Activated naive CD4-positive, alpha-beta T cell treated with anti-CD3 and anti-CD28 coated beads, Interleukin-2, amount 50 U/mL, for 24 hours (primary cell): ENCODE measurements around the gene MTA3.
"Not testable (repeated sequence)": the region's sequence is repeated elsewhere in the genome, so short reads cannot be mapped to it uniquely, and the experiment has no call there.

Experiments used
- H3K27ac Mint-ChIP-seq: one replicate; pipeline ENCODE4 v1.8.0; 2021; ENCODE audit warnings: mild to moderate bottlenecking, mixed read lengths
- H3K27me3 Mint-ChIP-seq: one replicate; pipeline ENCODE4 v1.8.0; 2021; ENCODE audit warnings: mixed read lengths
- H3K36me3 Mint-ChIP-seq: one replicate; pipeline ENCODE4 v1.8.0; 2021; ENCODE audit warnings: mixed read lengths
- H3K4me1 Mint-ChIP-seq: one replicate; pipeline ENCODE4 v1.8.0; 2021; ENCODE audit warnings: mixed read lengths
- H3K4me3 Mint-ChIP-seq: one replicate; pipeline ENCODE4 v1.8.0; 2021; ENCODE audit warnings: mild to moderate bottlenecking, mixed read lengths
- H3K9me3 Mint-ChIP-seq: one replicate; pipeline ENCODE4 v1.8.0; 2021; ENCODE audit warnings: mixed read lengths

The MTA3 gene

GRCh38 chr2:42714686-42715085 is 146.3 kb downstream of the MTA3 start:
- Mint-ChIP-seq H3K27ac (no peak overlapping the region), H3K4me1 (no peaks in the 10 kb centered on the region), H3K9me3 (no peaks in the 10 kb centered on the region), H3K36me3 (peaks cover 5% of the 10 kb centered on the region), H3K27me3 (no peaks in the 10 kb centered on the region), H3K4me3 (no peak overlapping the region)

- Mint-ChIP-seq H3K4me1 (no peaks in the 10 kb centered on the region), H3K36me3 (peaks cover 14% of the 10 kb centered on the region), H3K27me3 (no peaks in the 10 kb centered on the region), H3K9me3 (no peaks in the 10 kb centered on the region), H3K27ac (no peak overlapping the region), H3K4me3 (no peak overlapping the region)
These were observed 153.5 kb downstream of the MTA3 start for GRCh38 chr2:42721898-42722297.

DNA sequence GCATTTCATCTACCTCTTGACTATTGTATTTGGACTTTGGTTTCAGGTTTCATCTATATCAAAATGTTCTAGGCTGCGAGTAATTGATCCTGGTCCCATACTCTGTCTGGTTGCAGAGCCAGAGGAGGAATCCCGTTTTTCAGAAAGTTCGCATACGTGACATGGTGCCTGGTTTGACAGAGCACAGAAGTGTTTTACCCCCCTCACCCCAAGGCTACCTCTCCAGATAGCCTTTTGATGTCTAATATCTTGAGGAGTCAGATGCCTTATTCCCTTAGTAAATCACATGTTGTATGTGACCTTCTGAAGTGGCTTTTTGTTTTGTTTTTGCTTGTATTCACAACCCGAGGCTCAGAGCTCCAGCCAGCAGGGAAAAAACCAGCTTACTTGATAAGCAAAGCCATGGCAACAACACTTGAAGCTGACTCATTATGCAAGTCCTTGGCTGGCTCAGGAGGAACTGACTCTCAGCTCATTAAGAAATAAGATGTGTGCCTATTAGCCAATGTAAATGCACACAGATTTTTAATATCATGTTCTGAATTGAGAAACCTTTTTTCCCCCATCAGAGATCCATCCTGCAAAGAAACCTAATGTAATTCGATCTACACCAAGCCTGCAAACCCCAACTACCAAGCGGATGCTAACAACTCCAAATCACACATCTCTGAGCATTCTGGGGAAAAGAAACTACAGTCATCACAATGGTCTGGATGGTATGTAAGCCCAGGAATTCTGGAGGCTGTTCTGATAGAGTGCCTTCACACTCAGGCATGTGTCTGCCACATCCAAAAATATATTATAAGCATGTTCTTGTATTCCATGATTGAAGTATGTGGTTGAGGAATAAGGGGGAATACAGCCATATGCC is 154.1 kb downstream of the MTA3 start:
- Mint-ChIP-seq H3K4me3 (no peak overlapping the region), H3K9me3 (no peaks in the 10 kb centered on the region), H3K4me1 (no peaks in the 10 kb centered on the region), H3K36me3 (peaks cover 19% of the 10 kb centered on the region), H3K27me3 (no peaks in the 10 kb centered on the region), H3K27ac (no peak overlapping the region)

GRCh38 chr2:42723465-42723864 is 155.0 kb downstream of the MTA3 start:
- Mint-ChIP-seq H3K27me3 (no peaks in the 10 kb centered on the region), H3K4me1 (no peaks in the 10 kb centered on the region), H3K36me3 (peaks cover 26% of the 10 kb centered on the region), H3K9me3 (no peaks in the 10 kb centered on the region), H3K4me3 (no peak overlapping the region), H3K27ac (no peak overlapping the region)

- H3K4me1 Mint-ChIP-seq = no peaks in the 10 kb centered on the region
- no peak overlapping the region for H3K27ac Mint-ChIP-seq
- H3K4me3 Mint-ChIP-seq = no peak overlapping the region
- H3K27me3 Mint-ChIP-seq = no peaks in the 10 kb centered on the region
- peaks cover 37% of the 10 kb centered on the region for H3K36me3 Mint-ChIP-seq
- H3K9me3 Mint-ChIP-seq = no peaks in the 10 kb centered on the region
These were observed 156.5 kb downstream of the MTA3 start for GRCh38 chr2:42724886-42725285.

GRCh38 chr2:42725657-42726056 is 157.2 kb downstream of the MTA3 start:
- H3K27ac Mint-ChIP-seq = no peak overlapping the region
- no peaks in the 10 kb centered on the region for H3K27me3 Mint-ChIP-seq
- peaks cover 43% of the 10 kb centered on the region for H3K36me3 Mint-ChIP-seq
- H3K4me1 Mint-ChIP-seq = no peaks in the 10 kb centered on the region
- H3K9me3 Mint-ChIP-seq = no peaks in the 10 kb centered on the region
- no peak overlapping the region for H3K4me3 Mint-ChIP-seq

DNA sequence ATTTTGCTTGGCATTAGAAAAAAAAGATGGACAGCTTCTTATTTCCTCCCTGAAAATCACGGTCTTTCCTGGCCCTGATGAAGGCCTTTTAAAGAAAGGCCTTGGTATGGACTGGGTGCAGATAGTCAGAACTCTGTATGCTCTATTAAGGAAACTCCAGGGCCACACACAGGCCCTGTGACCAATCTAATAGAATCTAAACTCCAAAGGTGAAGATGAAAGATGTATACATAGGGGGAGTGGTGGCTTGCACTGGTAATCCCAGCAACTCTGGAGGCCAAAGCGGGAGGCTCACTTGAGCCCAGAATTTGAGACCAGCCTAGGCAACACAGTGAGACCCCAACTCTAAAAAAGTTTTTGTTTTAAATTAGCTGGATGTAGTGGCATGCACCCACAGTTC is 158.2 kb downstream of the MTA3 start:
- Mint-ChIP-seq H3K9me3 (no peaks in the 10 kb centered on the region), H3K4me3 (no peak overlapping the region), H3K4me1 (no peaks in the 10 kb centered on the region), H3K27ac (no peak overlapping the region), H3K27me3 (no peaks in the 10 kb centered on the region), H3K36me3 (peaks cover 51% of the 10 kb centered on the region)

- H3K27me3 Mint-ChIP-seq, H3K4me3 Mint-ChIP-seq, H3K27ac Mint-ChIP-seq, H3K4me1 Mint-ChIP-seq: not testable (repeated sequence)
- peaks cover 76% of the 10 kb centered on the region for H3K36me3 Mint-ChIP-seq
- peaks cover 17% of the 10 kb centered on the region for H3K9me3 Mint-ChIP-seq
These were observed 162.9 kb downstream of the MTA3 start for GRCh38 chr2:42731316-42731715.

DNA sequence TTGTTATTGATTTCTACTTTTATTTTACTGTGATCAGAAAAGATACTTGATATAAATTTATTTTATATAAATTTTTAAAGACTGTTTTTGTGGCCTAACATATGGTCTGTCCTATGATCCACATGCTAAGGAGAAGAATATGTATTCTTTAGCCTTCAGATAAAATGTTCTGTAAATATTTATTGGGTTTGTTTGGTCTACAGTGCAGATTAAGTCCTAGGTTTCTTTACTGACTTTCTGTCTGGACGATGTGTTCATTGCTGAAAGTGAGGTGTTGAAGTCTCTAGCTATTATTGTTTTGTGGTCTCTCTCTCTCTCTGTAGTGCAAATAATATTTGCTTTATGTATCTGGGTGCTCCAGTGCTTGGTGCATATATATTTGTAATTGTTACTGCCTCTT is 165.4 kb downstream of the MTA3 start:
- Mint-ChIP-seq H3K27ac (no peak overlapping the region), H3K4me1 (no peaks in the 10 kb centered on the region), H3K27me3 (no peaks in the 10 kb centered on the region), H3K36me3 (peaks cover 75% of the 10 kb centered on the region), H3K4me3 (no peak overlapping the region), H3K9me3 (peaks cover 17% of the 10 kb centered on the region)

- H3K27ac Mint-ChIP-seq = no peak overlapping the region
- no peaks in the 10 kb centered on the region for H3K4me1 Mint-ChIP-seq
- peaks cover 66% of the 10 kb centered on the region for H3K36me3 Mint-ChIP-seq
- H3K27me3 Mint-ChIP-seq = no peaks in the 10 kb centered on the region
- no peak overlapping the region for H3K4me3 Mint-ChIP-seq
- peaks cover 17% of the 10 kb centered on the region for H3K9me3 Mint-ChIP-seq
These were observed 168.3 kb downstream of the MTA3 start for GRCh38 chr2:42736598-42737322.

- no peaks in the 10 kb centered on the region for H3K4me1 Mint-ChIP-seq
- H3K36me3 Mint-ChIP-seq = peaks cover 29% of the 10 kb centered on the region
- H3K27me3 Mint-ChIP-seq = no peaks in the 10 kb centered on the region
- no peak overlapping the region for H3K4me3 Mint-ChIP-seq
- no peaks in the 10 kb centered on the region for H3K9me3 Mint-ChIP-seq
- H3K27ac Mint-ChIP-seq = no peak overlapping the region
These were observed 172.7 kb downstream of the MTA3 start for GRCh38 chr2:42741140-42741539.

DNA sequence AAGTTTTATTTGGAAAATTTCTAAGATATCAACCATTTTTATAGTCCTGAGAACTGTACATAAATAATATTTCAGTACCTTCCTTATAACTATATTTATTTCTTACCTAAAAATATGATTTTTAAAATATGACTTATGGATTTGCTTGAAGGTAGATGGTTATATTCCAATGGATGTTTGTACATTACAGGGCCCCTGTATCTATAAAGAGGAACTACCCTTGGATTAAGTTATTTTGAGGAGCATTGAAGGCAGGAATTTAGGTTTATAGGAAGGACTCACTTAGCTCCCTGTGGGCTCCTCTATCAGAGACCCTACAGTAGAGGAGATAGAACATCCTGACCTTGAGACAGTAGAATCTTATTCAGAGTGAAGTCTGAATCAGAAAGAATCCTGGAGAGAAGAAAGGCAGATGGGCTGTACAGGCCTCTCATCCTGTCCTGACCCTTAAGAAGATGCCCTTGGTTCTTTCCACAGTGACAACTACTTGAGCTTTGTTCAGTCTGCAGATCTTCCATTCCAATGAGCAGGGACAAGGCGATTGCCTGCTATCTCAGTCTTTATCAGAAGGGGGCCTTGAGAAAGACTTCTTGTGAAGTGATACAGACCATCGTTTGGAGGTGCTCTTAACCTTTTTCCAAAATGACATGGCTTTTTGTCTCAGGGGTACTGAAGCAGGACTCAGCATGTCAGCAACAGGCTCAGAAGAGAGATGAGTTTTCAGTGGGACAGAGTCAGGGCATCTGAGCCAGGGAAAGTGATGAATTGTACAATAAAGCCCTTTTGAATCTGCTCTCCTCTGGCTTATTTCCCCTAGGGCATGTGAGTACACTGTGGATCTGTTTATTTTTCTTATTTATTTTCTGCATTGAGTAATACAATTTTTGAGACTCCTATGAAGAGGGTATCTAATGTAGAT is 174.6 kb downstream of the MTA3 start:
- H3K27me3 Mint-ChIP-seq = no peaks in the 10 kb centered on the region
- H3K27ac Mint-ChIP-seq = no peak overlapping the region
- no peak overlapping the region for H3K4me3 Mint-ChIP-seq
- no peaks in the 10 kb centered on the region for H3K9me3 Mint-ChIP-seq
- peaks cover 17% of the 10 kb centered on the region for H3K36me3 Mint-ChIP-seq
- no peaks in the 10 kb centered on the region for H3K4me1 Mint-ChIP-seq

DNA sequence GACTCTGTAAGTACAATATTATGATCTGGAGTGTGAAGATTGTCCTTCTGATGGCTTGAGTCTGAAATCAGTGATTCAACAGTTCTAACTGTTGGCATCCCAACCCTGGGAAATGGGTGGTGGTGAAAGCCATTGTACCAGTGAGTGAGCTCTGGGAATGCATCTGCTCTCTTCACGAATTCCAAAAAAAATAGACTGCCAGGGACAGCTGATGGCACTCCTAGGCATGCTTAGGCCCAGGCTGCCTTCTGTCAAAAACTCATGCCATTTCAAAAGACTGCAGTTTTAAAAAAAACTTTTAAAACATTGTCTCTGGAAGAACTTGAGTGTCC is 175.2 kb downstream of the MTA3 start:
- H3K27ac Mint-ChIP-seq = no peak overlapping the region
- H3K4me3 Mint-ChIP-seq = no peak overlapping the region
- peaks cover 14% of the 10 kb centered on the region for H3K36me3 Mint-ChIP-seq
- H3K27me3 Mint-ChIP-seq = no peaks in the 10 kb centered on the region
- H3K9me3 Mint-ChIP-seq = no peaks in the 10 kb centered on the region
- H3K4me1 Mint-ChIP-seq = no peaks in the 10 kb centered on the region

DNA sequence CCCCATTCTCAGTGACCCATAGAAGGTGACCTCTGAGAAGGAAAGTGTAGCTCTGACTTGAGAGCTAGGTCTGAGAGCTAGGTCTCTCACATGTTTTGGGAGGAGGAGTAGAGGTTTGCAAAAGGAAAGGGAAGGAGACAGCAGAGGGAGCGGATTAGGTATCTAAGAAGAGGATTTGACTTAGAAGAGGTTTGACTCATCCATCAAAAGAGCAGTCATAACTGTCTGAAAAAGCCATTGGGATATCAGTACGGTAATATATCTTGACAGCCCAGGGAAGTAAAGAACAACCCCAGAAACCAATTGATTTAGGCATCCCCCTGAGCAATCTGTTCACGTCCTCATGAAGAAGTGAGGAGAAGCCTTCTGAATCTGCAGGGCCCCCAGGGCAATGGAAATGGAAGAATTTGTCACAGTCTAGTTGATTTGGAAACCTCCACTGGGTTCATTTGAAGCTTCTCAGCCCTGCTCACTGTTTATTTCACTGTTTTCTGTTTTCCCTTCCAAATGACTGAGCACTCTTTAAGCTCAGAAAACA is 176.2 kb downstream of the MTA3 start:
- H3K4me3 Mint-ChIP-seq = no peak overlapping the region
- H3K4me1 Mint-ChIP-seq = no peaks in the 10 kb centered on the region
- no peak overlapping the region for H3K27ac Mint-ChIP-seq
- H3K36me3 Mint-ChIP-seq = peaks cover 12% of the 10 kb centered on the region
- H3K9me3 Mint-ChIP-seq = no peaks in the 10 kb centered on the region
- H3K27me3 Mint-ChIP-seq = no peaks in the 10 kb centered on the region

GRCh38 chr2:42747422-42747821 is 179.0 kb downstream of the MTA3 start:
- peaks cover 7% of the 10 kb centered on the region for H3K36me3 Mint-ChIP-seq
- H3K4me1 Mint-ChIP-seq = peaks cover 3% of the 10 kb centered on the region
- H3K27ac Mint-ChIP-seq = no peak overlapping the region
- H3K27me3 Mint-ChIP-seq = no peaks in the 10 kb centered on the region
- no peak overlapping the region for H3K4me3 Mint-ChIP-seq
- H3K9me3 Mint-ChIP-seq = no peaks in the 10 kb centered on the region
